Smooth muscle cell (in vitro differentiated cells): ENCODE data around the gene TMEM145. TPM values are rescaled to one million over a fixed set of nuclear protein-coding genes. Genes with fewer than 3 reads are reported as not detected.

Experiments used
- DNase-seq: peaks from one replicate; lab custom pipeline; 2025; ENCODE audit not compliant: unreplicated experiment; lab: John Stamatoyannopoulos, UW
- H2AFZ ChIP-seq: fragments of 200-600 bp; sonication (generic); 2 replicates; pipeline ENCODE4 v1.6.0; 2016; ENCODE audit warnings: antibody characterized with exemption, low read depth, mild to moderate bottlenecking
- H3F3A ChIP-seq: fragments of 200-600 bp; sonication (generic); 2 replicates; pipeline ENCODE4 v1.6.0; 2017; ENCODE audit warnings: antibody characterized with exemption, low read depth
- H3K27ac ChIP-seq: fragments of 200-600 bp; sonication (generic); 2 replicates; pipeline ENCODE4 v1.5.1; 2016; ENCODE audit warnings: low read depth, mild to moderate bottlenecking
- H3K27me3 ChIP-seq: fragments of 200-600 bp; sonication (generic); 2 replicates; pipeline ENCODE4 v1.6.1; 2016; ENCODE audit warnings: low read depth, mild to moderate bottlenecking
- H3K36me3 ChIP-seq: fragments of 200-600 bp; sonication (generic); 2 replicates; pipeline ENCODE4 v1.5.1; 2016; ENCODE audit warnings: low read depth
- H3K4me1 ChIP-seq: fragments of 200-600 bp; sonication (generic); 2 replicates; pipeline ENCODE4 v1.5.1; 2016; ENCODE audit warnings: low read depth
- H3K4me2 ChIP-seq: fragments of 200-600 bp; sonication (generic); 2 replicates; pipeline ENCODE4 v1.6.0; 2016; ENCODE audit warnings: mild to moderate bottlenecking
- H3K4me3 ChIP-seq: fragments of 200-600 bp; sonication (generic); 2 replicates; pipeline ENCODE4 v1.5.1; 2016; ENCODE audit warnings: mild to moderate bottlenecking
- H3K79me2 ChIP-seq: fragments of 200-600 bp; sonication (generic); 2 replicates; pipeline ENCODE4 v1.6.0; 2016; ENCODE audit warnings: low read depth, mild to moderate bottlenecking
- H3K9ac ChIP-seq: fragments of 200-600 bp; sonication (generic); 2 replicates; pipeline ENCODE4 v1.6.0; 2016; ENCODE audit warnings: low read depth
- H3K9me3 ChIP-seq: fragments of 200-600 bp; sonication (generic); replicated peaks from 2 replicates; pipeline ENCODE4 v1.5.1; 2016; ENCODE audit warnings: low read depth
- H4K20me1 ChIP-seq: fragments of 200-600 bp; sonication (generic); 2 replicates; pipeline ENCODE4 v1.6.0; 2016; ENCODE audit warnings: low read depth
- whole genome bisulfite sequencing: methylation state at CpG from one replicate; pipeline ENCODE4 v1.1.7; 2016; ENCODE audit warnings: low lambda C conversion rate; 5-methylcytosine and 5-hydroxymethylcytosine counted together
- polyA plus RNA-seq: library from polyadenylated mRNA; unstranded; fragments of >200 nt; fragmentation: Nextera tagmentation; extraction: Ambion mirVana; gene quantifications from 2 replicates; pipeline ENCODE4 v1.2.1, GENCODE V29; 2016
- total RNA-seq: library from RNA; depleted of rRNA; stranded (reverse); fragments of >200 nt; gene quantifications from 2 replicates; pipeline ENCODE4 v1.2.3, GENCODE V29; 2014
- TF ChIP-seq, protein P1 (sequence below): fragments of 200-600 bp; sonication (generic); IDR thresholded peaks from 2 replicates; pipeline ENCODE4 v1.5.1; 2017; ENCODE audit warnings: borderline replicate concordance, mild to moderate bottlenecking, antibody characterized with exemption; ENCODE audit not compliant: insufficient read depth, poor library complexity, severe bottlenecking

The TMEM145 gene
- total and polyA plus RNA-seq, 2 experiments from 2014 or later, result 0.11 TPM; not detected in 1

DNA sequence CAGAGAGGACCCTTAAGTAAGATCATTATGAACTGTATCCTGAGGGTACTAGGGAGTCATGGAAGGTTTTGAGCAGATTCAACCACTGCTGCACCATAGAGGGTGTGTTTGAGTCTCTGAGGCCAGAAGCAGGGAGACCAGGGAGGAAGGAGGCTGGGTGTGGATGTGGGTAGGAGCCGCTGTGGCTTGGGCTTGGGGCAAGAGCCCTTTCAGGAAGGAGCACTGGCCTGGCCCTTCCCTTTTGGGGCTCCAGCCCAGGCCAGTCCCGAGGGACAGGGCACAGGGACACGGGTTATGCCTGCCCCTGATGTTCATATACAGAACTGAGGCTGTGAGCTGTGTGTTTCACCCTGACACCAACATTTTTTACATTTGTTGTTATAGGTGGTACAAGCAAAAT, 36.8 kb upstream of the TMEM145 start:
- Histone ChIP-seq H3K27me3 (no peaks in the 10 kb centered on the region), H3K36me3 (no peaks in the 10 kb centered on the region), H3F3A (peaks cover 20% of the 10 kb centered on the region), H2AFZ (no peak overlapping the region), H3K27ac (no peak overlapping the region), H3K79me2 (peaks cover 31% of the 10 kb centered on the region), H3K9me3 (no peaks in the 10 kb centered on the region), H3K4me2 (no peak overlapping the region), H3K4me3 (no peak overlapping the region), H4K20me1 (peaks cover 36% of the 10 kb centered on the region), H3K9ac (no peak overlapping the region), H3K4me1 (peaks cover 17% of the 10 kb centered on the region)
- no peak for DNase-seq
- 94% methylated on average over 3 of the region's 3 CpGs for WGBS
- TF ChIP-seq, protein P1, sequence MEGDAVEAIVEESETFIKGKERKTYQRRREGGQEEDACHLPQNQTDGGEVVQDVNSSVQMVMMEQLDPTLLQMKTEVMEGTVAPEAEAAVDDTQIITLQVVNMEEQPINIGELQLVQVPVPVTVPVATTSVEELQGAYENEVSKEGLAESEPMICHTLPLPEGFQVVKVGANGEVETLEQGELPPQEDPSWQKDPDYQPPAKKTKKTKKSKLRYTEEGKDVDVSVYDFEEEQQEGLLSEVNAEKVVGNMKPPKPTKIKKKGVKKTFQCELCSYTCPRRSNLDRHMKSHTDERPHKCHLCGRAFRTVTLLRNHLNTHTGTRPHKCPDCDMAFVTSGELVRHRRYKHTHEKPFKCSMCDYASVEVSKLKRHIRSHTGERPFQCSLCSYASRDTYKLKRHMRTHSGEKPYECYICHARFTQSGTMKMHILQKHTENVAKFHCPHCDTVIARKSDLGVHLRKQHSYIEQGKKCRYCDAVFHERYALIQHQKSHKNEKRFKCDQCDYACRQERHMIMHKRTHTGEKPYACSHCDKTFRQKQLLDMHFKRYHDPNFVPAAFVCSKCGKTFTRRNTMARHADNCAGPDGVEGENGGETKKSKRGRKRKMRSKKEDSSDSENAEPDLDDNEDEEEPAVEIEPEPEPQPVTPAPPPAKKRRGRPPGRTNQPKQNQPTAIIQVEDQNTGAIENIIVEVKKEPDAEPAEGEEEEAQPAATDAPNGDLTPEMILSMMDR, result no peak

DNA sequence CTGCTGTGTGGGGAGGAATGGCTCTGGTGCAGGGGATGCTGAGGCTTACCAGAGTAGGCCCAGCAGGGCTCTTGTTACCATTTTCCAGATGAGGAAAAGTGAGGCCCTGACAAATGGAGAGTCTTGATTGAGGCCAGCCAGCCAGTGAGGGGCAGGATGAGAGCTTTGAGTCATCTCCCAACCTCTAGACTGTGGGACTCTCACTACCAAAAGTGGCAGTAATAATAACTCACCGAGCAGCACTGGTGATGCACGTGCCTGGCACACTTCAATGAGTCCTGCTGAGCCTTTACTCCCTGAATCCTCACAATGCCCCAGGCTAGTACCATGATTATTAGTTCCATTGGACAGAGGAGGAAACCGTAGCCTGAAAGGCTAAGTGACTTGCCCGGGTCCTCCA, 36.3 kb upstream of the TMEM145 start:
- peaks cover 26% of the 10 kb centered on the region for H3K79me2 ChIP-seq
- no peaks in the 10 kb centered on the region for H3K27me3 ChIP-seq
- TF ChIP-seq, protein P1, result no peak
- peaks cover 23% of the 10 kb centered on the region for H3K4me1 ChIP-seq
- DNase-seq, result no peak
- no peaks in the 10 kb centered on the region for H3K9me3 ChIP-seq
- no peak overlapping the region for H2AFZ ChIP-seq
- H3K9ac ChIP-seq, result no peak overlapping the region
- 81% methylated on average over 4 of the region's 4 CpGs for WGBS
- no peak overlapping the region for H3K4me2 ChIP-seq
- no peak overlapping the region for H3K4me3 ChIP-seq
- H4K20me1 ChIP-seq, result peaks cover 36% of the 10 kb centered on the region
- peaks cover 25% of the 10 kb centered on the region for H3F3A ChIP-seq
- no peak overlapping the region for H3K27ac ChIP-seq
- H3K36me3 ChIP-seq, result no peaks in the 10 kb centered on the region

DNA sequence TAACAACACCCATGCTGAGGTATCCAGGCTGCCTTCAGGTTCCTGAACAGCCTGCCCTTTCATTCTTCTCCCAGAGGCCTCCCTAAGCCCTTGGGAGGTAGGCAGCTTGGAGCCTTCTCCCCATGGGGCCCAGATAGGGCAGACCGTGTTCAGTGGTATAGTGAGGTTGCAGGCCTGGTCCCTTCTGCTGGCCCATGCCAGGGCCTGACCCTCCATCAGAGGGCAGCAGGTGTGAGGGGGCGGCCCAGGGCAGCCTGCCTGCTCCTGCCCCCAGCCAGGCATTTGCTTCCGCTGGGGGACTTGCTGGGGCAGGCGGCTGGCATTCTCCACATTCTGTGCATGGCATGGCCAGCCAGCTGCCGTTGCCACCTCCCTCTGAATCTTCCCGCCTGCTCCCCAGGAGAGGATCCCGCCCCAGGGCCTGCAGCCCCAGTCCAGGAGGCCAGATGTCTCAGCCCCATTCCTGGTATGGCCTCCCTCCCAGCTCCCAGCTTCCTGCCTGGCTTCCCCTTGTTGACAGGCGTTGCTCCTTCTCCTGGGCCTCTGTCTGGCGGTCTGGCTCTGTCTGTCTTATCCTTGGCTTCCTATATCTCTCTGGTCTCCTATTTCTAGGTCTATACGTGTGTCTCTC, 35.2 kb upstream of the TMEM145 start:
- 48% methylated on average over 10 of the region's 10 CpGs for WGBS
- Histone ChIP-seq H3F3A (peaks cover 33% of the 10 kb centered on the region), H3K36me3 (no peaks in the 10 kb centered on the region), H3K4me3 (no peak overlapping the region), H3K9ac (no peak overlapping the region), H4K20me1 (peaks cover 36% of the 10 kb centered on the region), H3K4me2 (peak overlapping the region; percentile 32), H3K27me3 (no peaks in the 10 kb centered on the region), H3K27ac (peak overlapping the region; percentile 38), H3K79me2 (peaks cover 26% of the 10 kb centered on the region), H2AFZ (no peak overlapping the region), H3K9me3 (no peaks in the 10 kb centered on the region), H3K4me1 (peaks cover 34% of the 10 kb centered on the region)
- DNase-seq, result no peak
- TF ChIP-seq, protein P1, result no peak

DNA sequence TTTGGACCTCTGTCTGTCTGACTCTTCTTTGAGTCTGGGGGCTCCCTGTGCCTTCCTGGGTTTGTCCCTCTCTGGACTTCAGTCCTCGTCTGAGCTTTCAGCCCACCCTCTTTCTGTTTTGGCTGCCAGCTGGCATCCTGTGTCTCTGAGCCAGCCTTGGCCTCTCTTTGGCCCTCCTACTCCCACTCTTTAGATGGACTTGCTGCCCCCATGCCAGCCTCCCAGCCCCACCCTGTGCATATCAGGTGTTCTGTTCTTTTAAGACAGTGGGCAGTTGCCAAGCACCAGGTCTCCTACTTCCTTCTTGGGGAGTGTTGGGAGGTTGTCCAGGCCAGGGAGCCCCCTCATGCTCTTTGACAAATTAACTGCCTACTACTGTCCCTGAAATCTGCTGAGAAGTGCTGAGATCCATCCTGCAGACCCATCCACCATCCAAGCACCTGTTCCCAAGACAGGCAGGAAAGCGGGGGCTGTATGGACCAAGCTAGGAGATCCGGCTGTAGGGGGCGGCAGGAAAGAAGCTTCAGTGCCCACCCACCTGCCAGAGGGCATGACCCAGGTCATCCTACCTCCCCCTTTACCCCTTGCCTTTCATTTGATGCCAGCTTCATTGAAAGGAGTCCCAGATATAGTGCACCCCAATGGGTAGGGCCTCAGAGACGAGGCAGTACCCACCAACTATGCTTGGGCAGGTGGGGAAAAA, 34.5 kb upstream of the TMEM145 start:
- Histone ChIP-seq H3K27ac (peak overlapping the region; percentile 97), H4K20me1 (peaks cover 36% of the 10 kb centered on the region), H2AFZ (no peak overlapping the region), H3K4me2 (peak overlapping the region; percentile 95), H3K4me1 (peaks cover 38% of the 10 kb centered on the region), H3K27me3 (no peaks in the 10 kb centered on the region), H3K79me2 (peaks cover 25% of the 10 kb centered on the region), H3K36me3 (no peaks in the 10 kb centered on the region), H3K9me3 (no peaks in the 10 kb centered on the region), H3K9ac (no peak overlapping the region), H3K4me3 (no peak overlapping the region), H3F3A (peaks cover 36% of the 10 kb centered on the region)
- DNase-seq, result no peak
- 89% methylated on average over 5 of the region's 5 CpGs for WGBS
- TF ChIP-seq, protein P1, result no peak
